HK-2 (cell line): ENCODE measurements around the gene ANKRD42.
A peak's percentile ranks its signal among the peaks of the same experiment; 100 is the strongest.
"Not testable (repeated sequence)": the region's sequence is repeated elsewhere in the genome, so short reads cannot be mapped to it uniquely, and the experiment has no call there.

Source experiments
- DNase-seq: peaks from one replicate; pipeline ENCODE4 v3.0.0-alpha.2; 2018; ENCODE audit not compliant: unreplicated experiment

ANKRD42 gene

GRCh38 chr11:83172551-83172950 lies 21.0 kb upstream of the ANKRD42 start:
- no peak for DNase-seq

DNA sequence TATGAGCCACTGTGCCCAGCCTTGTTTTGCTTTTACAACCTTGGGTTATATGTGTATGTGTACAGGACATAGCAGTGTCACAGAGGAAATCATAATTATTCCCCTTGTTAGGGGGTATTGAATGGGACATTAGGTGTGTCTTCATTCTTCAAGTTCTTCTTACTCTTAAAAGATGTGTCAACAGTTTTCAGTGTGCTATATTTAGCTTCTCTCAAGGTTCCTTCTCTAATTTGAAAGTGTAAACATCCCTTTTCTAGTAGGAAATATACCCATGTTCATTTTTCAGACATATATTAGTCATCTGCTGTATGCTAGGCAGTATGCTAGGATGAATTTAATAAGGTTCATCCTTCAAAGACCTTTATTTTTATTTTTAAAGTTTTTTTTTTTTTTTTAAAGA lies 19.5 kb upstream of the ANKRD42 start:
- DNase-seq = no peak

DNA sequence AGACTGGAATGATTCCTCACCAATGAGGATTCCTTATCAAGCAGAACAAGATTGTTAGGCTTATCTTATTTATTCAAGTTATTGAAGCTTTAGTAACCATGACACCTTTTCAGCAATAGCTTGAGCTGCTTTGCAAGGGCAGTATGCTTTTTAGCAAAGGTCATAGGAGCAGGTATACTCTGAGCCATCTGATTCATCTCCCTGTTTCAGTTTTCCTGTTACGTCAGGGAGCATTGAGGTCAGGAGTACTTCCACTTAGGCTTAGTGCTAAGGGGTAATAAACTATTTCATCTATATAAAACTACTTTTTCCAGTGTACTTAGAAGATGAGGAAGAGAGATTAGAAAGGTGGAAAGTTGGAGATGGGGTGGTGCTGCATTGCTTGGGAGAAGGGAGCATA lies 17.7 kb upstream of the ANKRD42 start:
- no peak for DNase-seq

DNA sequence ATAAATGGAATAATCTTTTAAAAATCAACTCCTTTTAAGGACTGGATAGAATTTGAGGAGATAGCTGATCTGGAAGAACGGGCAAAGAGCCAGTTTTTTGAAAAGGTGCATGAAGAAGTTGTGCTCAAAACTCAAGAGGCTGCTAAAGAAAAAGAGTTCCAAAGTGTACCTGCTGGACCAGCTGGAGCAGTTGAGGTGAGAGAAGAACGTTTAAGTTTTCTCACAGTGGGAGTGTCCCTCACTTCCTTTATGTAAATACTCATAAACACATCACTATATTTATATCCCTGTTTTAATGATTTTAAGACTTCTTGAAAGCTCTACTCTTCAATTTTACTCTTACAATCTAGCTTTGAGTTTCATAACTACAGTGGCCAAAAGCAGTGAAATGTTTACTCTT lies 11.7 kb upstream of the ANKRD42 start:
- no peak for DNase-seq

- DNase-seq = no peak
Measured at GRCh38 chr11:83185767-83186166, 7.7 kb upstream of the ANKRD42 start.

DNA sequence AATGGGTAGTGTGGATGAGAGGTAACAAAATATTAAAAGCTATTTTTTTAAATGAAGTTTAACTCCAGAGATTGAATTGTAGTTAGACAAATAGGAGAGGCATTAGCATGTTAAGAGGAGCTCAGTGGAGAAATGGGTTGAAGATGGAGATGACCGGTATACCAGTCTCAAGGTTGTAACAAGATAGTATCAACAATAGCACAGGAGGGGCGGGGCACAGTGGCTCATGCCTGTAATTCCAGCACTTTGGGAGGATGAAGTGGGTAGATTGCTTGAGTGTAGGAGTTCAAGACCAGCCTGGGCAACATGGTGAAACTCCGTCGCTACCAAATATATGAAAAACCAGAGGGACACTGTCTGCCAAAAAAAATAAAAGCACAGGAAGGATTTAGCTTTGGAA lies 6.0 kb upstream of the ANKRD42 start:
- DNase-seq = no peak

- no peak for DNase-seq
Measured at GRCh38 chr11:83191491-83191890, 2.0 kb upstream of the ANKRD42 start.

DNA sequence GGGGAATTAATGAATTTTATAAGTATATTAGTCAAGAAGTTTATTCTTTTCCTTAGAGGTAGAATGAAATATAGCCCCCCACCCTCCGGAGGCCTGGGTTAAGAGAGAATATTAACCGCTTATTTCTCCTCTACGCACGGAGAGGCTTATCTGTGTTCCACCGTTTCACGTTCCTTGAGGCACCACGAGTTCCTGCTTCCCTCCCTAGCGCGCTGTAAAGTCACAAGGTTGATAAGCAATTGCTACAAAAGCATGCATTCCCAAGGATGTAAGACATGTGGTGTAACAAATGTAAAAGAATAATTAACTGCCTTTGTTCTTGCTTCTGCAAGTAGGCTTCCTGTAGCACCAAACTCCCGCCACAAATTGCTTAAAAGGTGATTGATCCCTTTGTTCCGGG lies 1.5 kb upstream of the ANKRD42 start:
- DNase-seq = no peak

- no peak for DNase-seq
Measured at GRCh38 chr11:83192606-83193245, 786 bp upstream of the ANKRD42 start.

DNA sequence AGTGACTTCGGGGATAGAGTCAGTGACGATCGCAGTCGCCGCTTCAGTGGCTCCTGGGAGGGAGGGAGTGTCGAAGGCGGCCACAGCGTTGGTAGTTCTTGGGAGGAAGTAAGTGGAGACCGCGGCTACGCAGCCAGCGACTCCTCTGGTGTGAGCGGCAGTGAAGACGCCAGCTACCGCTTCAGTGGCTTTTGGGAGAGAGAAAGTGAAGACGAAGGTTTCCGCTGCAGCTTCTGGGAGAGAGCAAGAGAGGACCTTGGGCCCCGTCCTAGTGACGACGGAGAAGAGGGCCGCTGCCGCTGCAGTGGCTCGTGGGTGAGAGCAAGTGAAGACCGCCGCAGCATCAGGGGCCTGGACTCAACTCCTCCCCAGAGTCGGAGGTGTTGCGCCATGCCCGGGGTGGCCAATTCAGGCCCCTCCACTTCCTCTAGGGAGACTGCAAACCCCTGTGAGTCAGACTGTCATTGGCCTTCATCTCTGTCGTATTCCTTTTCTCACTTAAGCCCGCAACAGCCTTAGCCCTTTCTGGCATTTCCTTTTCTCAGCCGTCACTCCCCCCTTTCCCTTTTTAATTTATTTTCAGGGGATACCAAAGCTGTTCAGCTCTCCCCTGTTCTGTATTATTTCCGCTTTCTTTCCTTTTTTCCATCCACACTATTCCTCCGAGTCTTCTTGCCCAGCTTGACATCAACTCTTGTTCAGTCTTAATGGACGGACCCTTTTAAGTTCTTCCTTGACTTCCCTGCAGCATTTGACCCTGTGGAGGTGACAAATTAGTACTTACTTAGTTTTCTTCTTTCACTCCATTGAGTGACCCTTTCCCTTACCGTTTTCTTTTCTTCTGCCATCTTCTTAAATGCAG lies 1.0 kb downstream of the ANKRD42 start:
- peak; percentile 54 for DNase-seq

- no peak for DNase-seq
Measured at GRCh38 chr11:83195143-83195466, 1.6 kb downstream of the ANKRD42 start.

DNA sequence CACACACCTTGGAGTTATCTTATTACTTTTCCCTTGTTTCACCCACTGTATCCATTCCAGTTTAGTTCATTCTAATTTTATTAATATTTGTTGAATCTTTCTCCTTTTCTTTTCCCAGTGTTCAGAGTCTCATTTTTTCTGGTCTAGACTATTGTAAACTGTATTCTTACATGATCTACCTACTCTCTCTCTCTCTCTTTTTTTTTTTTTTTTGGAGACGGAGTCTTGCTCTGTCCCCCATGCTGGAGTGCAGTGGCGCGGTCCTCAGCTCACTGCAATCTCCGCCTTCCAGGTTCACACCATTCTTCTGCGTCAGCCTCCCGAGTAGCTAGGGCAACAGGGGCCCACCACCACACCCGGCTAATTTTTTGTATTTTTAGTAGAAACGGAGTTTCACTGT lies 2.1 kb downstream of the ANKRD42 start:
- DNase-seq = no peak

GRCh38 chr11:83200035-83200434 lies 6.5 kb downstream of the ANKRD42 start:
- DNase-seq = no peak

DNA sequence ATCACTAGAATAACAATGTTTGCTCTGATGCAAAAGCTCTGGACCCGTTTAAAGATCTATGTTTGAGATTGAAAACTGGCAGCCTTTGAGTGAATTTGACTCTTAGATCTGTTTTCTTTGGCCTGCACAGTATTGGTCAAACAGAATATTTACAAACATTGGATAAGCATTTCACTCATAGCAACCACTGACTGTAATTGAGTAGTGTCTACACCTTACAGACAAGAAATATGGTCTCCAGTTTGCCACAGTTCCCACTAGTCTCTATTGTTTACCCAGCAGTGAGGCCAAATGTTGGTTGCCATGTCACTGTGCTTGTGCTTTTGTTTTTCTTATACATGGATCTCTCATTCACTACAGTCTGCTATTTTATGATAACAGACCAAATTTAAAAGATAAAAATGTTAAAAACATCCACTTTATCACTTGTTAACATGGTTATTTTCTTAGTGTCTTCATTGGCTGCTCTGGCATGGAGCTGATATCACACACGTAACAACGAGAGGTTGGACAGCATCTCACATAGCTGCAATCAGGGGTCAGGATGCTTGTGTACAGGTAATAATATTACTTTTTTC lies 12.2 kb downstream of the ANKRD42 start:
- no peak for DNase-seq

- DNase-seq = no peak
Measured at GRCh38 chr11:83206221-83206620, 12.7 kb downstream of the ANKRD42 start.

- not testable (repeated sequence) for DNase-seq
Measured at GRCh38 chr11:83206771-83207382, 13.4 kb downstream of the ANKRD42 start.

GRCh38 chr11:83219095-83219494 lies 25.6 kb downstream of the ANKRD42 start:
- DNase-seq = no peak

DNA sequence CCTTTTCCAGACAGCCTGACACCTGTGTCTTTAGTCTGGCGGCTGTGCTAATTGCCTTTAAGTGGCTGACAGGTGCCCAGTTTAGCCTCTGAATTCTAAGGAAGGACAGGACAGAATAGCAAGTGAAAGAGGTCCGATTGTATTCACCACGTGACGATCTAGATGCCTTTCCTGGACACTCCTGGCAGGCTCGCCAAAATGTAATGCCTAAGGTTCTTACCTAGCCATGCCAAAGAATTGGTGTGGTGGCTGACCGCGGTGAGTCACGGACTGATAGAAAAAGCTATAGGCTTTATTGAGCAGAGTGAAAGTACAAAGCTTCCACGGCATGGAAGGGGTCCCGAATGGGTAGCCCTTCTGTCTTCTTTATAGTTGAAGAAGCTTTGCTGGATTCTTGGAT lies 26.7 kb downstream of the ANKRD42 start:
- no peak for DNase-seq

- no peak for DNase-seq
Measured at GRCh38 chr11:83221694-83222093, 28.2 kb downstream of the ANKRD42 start.

DNA sequence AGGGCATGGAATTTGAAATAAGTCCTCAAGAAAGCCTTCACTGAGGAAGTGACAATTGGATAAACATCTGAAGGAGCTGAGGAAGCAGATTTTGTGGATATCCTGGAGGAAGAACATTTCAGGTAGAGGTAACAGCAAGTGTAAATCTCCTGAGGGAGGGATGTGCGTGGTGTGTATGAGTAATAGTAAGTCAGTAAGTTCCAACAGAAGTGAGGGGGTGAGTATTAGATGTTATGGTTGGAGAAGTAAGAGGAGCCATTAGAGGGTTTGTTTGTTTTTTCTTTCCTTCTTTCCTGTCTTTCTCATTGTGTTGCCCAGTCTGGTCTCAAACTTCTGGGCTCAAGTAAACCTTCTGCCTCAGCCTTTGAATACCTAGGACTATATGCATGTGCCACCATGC lies 29.0 kb downstream of the ANKRD42 start:
- no peak for DNase-seq

DNA sequence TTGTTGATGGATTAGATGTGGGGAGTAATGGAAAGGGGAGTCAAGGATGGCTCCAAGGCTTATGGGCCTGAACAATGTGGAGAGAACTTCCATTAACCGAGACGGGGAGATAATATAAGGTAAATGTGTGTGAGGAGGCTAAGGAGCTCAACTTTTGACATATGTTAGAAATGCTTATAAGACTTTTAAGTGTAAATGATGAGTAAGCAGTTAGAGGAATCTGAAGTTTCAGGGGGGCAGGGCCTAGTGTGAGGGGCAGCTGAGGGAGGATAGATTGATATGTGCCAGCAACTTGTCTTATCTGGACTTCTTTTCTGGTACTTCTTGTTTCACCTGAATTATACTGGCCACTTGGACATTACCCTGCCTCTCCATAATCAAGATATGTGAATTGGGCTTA lies 29.9 kb downstream of the ANKRD42 start:
- no peak for DNase-seq

- DNase-seq = no peak
Measured at GRCh38 chr11:83235825-83236224, 42.3 kb downstream of the ANKRD42 start.

DNA sequence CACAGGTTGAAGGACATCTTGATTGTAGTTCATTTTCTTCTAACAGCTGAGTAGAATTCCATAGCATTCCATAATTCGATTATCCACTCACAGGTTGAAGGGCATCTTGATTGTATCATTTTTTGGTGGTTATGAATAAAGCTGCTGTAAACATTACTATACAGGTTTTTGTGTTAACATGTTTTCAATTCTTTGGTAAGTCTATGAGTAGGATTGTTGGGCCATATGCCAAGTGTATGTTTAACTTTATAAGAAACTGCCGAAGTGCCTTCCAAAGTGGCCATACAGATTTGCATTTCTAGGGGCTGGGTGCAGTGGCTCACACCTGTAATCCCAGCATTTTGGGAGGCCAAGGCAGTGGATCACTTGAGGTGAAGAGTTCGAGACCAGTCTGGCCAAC lies 44.6 kb downstream of the ANKRD42 start:
- DNase-seq = no peak
